GM11168 (cell line): ENCODE data around the gene SELENOS.
"Not testable (repeated sequence)": the region's sequence is repeated elsewhere in the genome, so short reads cannot be mapped to it uniquely, and the experiment has no call there.

ENCODE experiments used
- in situ Hi-C: fragments of 300-500 bp; cut with MboI; formaldehyde crosslinking; loops from one replicate; pipeline ENCODE4 v1.12.0; 2022; ENCODE audit warnings: low sequenced_read_pairs; ENCODE audit not compliant: unreplicated experiment

Gene SELENOS

GRCh38 chr15:101310508-101310907 is 33.2 kb upstream of the SELENOS start:
- in situ Hi-C loops = no loop called here

DNA sequence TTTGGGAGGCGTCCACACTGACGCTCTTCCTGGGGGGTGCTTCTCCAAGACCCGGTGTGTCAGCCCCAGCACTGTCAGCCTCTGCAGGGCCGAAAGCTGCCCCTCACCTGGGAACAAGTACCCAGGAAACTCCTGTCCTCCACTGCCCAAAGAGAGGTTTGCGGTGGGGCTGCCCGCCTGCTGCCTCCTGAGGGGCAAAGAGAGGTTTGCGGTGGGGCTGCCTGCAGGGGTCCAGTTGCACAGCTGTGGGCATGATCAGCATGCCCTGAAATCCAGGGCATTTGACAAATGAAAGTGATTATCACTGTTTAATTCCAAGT is 32.8 kb upstream of the SELENOS start:
- in situ Hi-C loops = no loop called here

- in situ Hi-C loops = no loop called here
These were observed 32.3 kb upstream of the SELENOS start for GRCh38 chr15:101309436-101310160.

GRCh38 chr15:101308604-101309435 is 31.5 kb upstream of the SELENOS start:
- in situ Hi-C loops = no loop called here

DNA sequence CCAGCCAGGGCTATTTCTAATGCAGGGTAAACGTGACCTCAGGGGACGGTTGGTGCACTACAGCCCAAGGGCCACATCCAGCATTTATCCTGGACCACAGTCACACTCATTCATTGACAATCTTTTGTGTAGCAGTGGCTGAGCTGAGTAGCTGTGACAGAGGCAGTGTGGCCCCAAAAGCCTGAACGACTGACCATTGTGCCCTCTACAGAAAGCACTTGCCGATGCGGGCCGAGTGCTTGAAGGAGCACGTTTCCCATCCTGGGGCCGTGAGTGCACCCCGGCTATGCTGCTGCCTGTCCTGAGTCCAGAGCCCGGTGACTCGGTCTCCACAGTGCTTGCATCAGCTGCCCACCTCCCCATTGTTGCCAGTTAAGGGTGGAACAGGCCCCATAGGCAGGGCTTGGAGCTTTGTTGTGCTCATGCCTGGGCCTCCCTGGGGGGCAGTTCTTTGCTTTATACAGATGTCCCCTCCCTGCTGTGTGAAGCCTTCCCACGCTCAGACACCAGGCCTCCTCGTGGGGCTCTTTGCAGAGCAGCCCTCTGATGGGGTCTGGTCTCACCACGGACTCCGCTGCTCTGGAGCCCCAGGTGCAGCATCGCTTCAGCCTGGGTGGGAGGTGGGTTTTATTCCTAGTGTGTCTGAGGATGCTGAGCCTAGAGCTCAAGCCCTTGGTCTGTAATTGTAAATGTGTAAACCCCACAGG is 30.8 kb upstream of the SELENOS start:
- in situ Hi-C loops = no loop called here

DNA sequence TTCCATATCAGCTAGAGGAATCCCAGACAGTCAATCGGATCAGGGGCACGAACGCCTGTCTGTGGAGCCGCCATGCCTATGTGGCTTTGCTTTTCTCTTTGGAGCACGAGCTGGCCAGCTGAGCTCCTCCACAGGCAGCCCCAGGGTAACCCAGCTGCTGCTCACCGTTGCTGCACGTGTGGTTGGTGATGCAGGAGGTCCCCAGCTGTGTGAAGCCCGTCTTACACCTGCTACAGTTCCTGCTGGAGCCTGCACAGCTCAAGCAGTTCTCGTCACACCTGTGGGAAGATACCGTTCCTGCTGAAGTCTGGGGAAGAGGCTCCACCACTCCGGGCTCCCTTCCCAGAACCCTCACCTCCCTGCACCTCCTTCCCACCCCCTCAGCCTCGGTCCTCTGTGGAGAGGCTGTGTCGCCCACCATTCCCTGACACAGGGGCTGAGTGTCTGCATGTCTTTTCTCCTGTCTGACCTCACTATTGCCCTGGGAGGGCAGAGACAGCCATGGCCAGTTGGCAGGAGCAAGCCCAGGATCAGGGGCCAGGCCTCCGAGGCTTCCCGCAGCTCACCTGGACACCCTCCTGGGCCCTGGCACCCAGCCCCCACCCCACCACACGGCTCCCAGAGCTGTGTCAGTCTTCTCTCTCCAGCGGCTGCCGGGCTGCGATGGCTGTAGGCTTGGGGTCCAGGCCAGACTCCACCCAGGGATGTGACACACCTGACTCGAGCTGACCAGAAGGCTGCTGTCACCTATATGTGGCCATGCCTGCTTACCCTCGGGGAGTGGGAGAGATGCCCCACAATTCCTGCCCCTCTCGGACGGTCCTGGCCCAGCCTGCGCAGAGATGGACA is 30.0 kb upstream of the SELENOS start:
- in situ Hi-C loops = no loop called here

- in situ Hi-C loops = no loop called here
These were observed 29.2 kb upstream of the SELENOS start for GRCh38 chr15:101306341-101307047.

DNA sequence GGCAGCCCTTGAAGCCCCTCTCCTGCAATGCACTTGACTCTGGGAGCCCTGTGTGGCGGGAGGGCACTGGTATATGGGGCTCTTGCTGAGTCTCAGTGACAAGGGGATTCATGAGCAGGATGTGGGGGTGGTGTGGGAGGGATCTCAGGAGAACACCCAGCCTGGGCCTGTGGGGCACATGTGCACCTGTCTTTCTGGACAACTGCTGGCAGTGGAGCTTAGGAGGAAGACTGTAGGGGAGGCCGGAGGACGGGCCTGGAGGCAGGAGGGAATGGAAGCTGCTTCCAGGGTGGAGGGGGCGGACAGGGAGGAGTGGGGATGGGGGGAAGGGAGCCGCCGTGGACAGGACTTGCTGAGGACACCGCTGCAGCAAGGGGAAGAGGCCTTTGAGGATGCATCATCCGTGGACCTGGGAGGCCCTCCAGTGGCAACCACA is 28.6 kb upstream of the SELENOS start:
- in situ Hi-C loops = no loop called here

DNA sequence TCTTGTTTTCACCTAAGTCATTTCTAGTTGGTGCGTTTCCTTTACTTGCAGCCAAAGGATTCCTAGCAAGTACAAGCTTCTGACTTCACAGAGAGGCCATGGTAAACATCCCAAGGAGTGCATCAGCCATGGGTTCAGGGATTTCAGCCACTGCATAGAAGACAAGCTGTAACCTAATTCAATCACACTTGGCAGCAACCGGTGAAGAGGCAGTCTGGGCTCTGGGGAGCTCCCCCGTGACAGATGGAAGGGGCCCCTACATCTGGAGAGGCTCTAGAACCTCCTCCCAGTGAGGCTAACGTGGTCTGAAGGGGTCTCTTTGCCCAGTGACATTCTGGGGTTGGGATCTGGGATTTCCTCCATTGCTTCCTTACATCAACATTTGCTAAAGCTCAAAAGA is 26.1 kb upstream of the SELENOS start:
- in situ Hi-C loops = no loop called here

GRCh38 chr15:101296418-101297405 is 19.4 kb upstream of the SELENOS start:
- in situ Hi-C loops = loop anchor here (5.0 to 10.0 kb wide), 2 partner anchors 208 to 356 kb away; partner anchors contain the start of gene TM2D3

- in situ Hi-C loops = loop anchor here (5.0 to 10.0 kb wide), 2 partner anchors 209 to 357 kb away; partner anchors contain the start of gene TM2D3
These were observed 18.4 kb upstream of the SELENOS start for GRCh38 chr15:101295607-101296161.

DNA sequence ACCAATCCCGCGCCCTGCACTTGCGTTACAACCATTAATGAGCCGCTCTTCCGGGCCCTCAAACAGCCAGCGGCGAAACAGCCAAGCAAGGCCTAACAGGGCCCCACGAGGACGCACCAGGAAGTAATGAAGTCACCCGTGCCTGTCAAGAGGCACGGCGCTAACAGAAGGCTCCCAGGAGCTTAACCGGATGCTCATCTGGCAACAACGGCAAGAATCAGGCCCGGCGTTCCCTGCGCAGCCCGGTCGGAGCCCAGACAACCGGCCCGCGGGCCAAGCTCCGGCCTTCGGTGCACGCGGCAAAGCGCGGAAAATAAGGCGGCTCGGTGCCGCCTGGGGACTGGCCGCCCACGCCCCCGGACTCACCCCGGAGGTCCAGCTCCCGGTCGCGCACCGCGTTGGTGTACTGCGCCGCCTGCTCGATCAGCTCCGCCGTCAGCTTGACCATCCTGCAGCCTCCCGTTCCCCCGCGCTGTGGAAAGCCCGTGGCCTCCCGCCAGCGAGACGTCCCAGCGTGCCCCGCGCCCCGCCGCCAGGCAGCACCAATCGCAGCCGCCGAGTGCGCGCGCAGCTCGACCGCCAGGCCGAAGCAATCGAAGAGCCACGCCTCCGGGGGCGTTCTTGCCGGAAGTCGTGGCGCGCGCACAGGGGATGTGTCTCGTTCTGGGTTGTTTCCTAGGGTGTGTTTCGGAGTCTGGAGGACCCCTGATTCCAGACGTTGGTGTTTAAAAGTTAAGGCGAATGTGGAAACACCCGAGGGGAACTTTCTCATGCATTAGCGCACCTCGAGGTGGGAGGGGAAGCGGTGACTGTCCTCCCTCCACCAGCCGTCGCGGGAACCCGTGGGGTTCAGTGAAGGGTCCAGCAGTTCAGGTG is 17.7 kb upstream of the SELENOS start, which contains the start of gene SNRPA1:
TSS of gene SNRPA1 (minus strand) at position 518 of the 876 bp plus-strand sequence. CDS start at position 448, 70 bp downstream.
- in situ Hi-C loops = loop anchor here (5.0 to 10.0 kb wide), 2 partner anchors 210 to 357 kb away; partner anchors contain the start of gene TM2D3

DNA sequence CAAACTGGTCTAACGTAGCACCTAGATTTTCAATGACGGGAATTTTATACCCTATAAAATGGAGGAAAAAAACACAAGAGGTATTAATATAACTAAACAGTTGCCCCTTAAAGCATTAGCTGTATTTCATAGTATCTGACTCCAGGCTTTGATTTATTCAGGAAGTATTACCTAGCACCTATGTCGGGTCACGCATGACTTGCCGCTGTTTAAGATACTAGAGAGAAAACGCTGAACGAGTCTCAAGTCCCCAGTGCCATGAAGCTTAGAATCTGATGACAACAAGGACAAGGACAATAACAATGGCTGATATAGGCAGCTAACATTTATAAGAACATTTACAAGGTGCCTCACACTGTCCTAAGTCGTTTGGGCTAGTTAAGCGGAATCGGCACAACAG is 15.8 kb upstream of the SELENOS start:
- in situ Hi-C loops = loop anchor here (10.0 kb wide), 1 partner anchor 212 kb away; no protein-coding TSS in a partner anchor

DNA sequence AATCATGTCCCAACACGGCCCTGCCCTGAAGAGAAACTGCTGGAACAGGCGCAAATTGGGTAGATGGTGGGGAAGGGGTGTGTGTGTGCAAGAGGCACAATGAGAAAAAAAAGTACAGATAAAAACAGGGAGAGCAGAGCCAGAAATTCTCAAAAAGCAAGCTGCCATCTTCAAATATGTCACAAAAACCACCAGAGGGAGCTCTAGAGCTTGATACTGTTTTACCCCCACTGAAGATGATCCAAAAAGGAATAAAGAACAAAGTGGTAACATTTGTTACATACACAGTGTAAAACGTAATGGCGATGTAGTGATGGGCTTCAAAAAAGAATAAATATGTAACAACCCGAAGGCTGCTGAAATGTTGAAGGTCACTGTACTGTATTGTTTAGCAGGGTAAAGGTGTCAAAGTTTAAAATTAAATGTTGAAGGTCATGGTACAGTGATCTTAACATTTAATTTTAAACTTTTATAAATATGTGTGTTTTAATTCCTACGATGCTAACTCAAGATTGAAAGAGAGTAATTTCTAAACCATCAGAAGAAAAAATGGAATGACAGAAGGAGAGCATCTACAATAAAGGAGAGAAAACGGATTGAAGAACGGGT is 11.7 kb upstream of the SELENOS start:
- in situ Hi-C loops = no loop called here

GRCh38 chr15:101287342-101287741 is 10.1 kb upstream of the SELENOS start:
- in situ Hi-C loops = not testable (repeated sequence)

DNA sequence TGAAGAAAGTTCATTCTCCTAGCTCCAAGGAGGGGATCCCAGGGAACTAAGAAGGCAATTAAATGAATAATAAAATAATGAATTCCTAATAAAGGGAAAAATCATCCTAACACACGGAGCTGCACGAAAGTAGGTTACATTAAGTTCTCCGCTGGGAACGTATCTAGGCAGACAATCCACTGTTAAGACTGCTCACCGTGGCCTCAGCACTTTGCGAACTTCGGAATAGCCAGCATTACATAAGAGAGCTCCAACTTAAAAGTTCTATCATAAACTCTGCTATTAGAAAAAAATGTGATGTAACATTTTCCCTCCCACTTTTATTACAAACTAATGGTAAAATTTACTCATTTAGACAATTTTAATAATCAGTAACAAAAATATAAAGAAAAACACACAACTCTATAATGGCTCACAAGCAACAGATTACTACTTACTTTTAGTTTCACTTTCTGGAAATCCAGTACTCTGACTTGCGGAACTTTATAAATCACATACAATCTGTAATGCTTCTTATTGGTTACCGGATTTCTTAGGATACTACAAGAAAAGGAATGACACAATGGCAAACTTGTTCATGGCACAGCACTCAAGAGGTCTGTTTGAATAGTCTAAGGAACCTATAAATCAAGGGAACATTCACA is 9.3 kb upstream of the SELENOS start:
- in situ Hi-C loops = no loop called here
